Measurements from ENCODE around the gene PMF1.

PMF1 gene

DNA sequence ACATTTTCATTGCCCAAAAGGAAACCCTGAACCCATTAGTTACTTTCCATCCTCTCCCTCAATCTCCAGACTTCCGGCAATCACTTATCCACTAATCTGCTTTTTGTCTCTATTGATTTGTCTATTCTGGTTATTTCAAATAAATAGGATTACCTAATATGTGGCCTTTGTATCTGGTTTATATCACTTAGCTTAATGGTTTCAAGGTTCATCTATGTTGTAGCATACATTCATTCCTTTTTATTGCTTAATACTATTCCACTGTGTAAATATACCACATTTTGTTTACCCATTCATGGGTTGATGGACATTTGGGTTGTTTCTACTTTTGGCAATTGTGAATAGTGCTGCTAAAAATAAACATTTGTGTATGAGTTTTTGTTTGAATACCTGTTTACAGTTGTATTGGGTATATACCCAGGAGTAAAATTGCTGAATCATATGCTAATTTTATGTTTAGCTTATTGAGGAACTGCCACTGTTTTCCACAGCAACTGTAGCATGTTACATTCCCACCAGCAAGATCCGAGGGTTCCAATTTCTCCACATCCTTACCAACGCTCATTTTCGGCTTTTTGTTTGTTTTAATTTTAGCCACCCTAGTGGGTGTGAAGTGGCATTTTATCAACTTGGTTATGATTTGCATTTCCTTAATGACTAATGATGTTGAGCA, 21.4 kb upstream of the PMF1 start:
- TF ChIP-seq CTCF (conservative IDR thresholded peaks at IDR 0.05; ENCODE audit: low read depth), result no peak
- no peak for DNase-seq (ENCODE audit: low spot score)
- ChIA-PET CTCF (interaction anchor here (0.6 kb wide), 1 partner anchor 189 kb away, joined by 3 read pairs; no protein-coding TSS in a partner anchor), POLR2A (ENCODE audit: low non-redundant PET) (no interaction called here)
- no peak overlapping the region for H3K27ac ChIP-seq

DNA sequence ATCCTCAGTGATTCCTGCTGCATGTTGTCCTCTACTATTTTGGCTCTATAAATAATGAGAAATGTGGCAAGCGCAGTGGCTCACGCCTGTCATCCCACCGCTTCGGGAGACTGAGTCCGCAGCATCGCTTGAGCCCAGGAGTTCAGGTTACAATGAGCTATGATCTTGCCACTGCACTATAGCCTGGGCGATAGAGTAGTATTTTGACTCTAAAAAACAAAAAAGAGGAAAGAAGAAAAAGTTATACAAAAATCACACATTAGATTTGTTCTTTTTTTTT, 19.7 kb upstream of the PMF1 start:
- no peak for DNase-seq (ENCODE audit: low spot score)
- CTCF ChIA-PET, result no interaction called here
- no peak for TF ChIP-seq CTCF (conservative IDR thresholded peaks at IDR 0.05; ENCODE audit: low read depth)
- POLR2A ChIA-PET (ENCODE audit: low non-redundant PET), result no interaction called here
- peak overlapping the region; percentile 81 for H3K27ac ChIP-seq

DNA sequence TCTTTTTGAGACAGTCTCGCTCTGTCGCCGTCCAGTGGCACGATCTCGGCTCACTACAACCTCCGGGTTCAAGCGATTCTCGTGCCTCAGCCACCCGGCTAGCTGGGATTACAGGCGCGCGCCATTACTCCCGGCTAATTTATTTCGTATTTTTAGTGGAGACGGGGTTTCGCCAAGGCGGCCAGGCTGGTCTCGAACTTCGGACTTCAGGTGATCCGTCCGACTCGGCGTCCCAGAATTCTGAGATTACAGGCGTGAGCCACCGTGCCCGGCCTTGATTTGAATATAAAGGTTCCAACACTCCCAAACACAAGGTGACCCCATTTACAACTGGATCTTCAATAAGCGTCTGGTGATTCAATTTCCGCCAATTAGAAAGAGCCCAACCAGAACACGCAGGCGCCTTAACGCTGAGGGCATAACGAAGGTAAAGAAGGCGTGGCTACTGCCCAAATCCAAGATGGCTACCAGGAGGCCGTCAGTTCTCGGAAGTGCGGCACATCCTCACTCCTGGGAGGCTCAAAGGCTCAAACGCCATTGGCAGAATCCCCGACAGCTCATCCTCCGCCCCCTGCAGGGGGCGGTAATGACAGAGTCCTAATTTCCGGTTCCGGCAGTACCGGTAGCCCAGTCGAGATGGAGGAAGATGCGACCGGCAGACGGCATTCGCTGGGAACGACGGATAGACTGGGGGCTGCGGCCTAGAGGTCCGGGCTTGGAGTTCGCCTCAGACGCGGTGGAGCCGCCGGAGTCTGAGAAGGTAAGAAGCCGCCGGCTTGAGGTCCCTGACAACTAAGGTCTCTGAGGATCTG, 19.1 kb upstream of the PMF1 start, which contains the start of gene SLC25A44:
Gene SLC25A44 (plus strand): TSS at position 617 of the 812 bp plus-strand sequence. CDS start 5,744 bp downstream, outside the sequence.
- H3K27ac ChIP-seq, result peak within 1 kb of the TSS; percentile 81
- ChIA-PET POLR2A (ENCODE audit: low non-redundant PET) (interaction anchor here (0.6 kb wide), 1 partner anchor 721 kb away, joined by 3 read pairs; no protein-coding TSS in a partner anchor), CTCF (no interaction called here)
- TF ChIP-seq CTCF (conservative IDR thresholded peaks at IDR 0.05; ENCODE audit: low read depth), result peak; percentile 30
- DNase-seq (ENCODE audit: low spot score), result peak; percentile 98

DNA sequence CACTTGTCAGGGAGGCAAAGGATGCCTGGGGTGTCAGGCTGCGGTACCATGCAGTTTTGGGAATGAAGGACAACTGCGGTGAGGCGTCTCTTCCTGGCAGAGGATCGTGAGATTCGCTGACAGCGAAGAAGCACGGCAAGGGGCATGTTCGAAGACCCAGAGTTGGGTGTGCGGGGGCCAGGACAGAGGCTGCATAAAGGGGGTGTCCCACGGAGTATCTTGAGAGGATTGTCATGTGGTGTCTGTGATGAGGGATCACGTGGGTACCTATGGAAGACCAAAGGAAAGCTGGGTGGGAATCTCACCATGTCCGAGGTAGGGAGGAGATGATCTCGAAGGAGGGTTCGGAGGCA, 18.5 kb upstream of the PMF1 start:
- peak overlapping the region; percentile 81 for H3K27ac ChIP-seq
- TF ChIP-seq CTCF (conservative IDR thresholded peaks at IDR 0.05; ENCODE audit: low read depth), result no peak
- POLR2A ChIA-PET (ENCODE audit: low non-redundant PET), result interaction anchor here (0.6 kb wide), 1 partner anchor 1429 kb away, joined by 6 read pairs; no protein-coding TSS in a partner anchor
- CTCF ChIA-PET, result no interaction called here
- DNase-seq (ENCODE audit: low spot score), result peak; percentile 29

- H3K27ac ChIP-seq, result no peak overlapping the region
- ChIA-PET POLR2A (ENCODE audit: low non-redundant PET) (no interaction called here), CTCF (no interaction called here)
- TF ChIP-seq CTCF (conservative IDR thresholded peaks at IDR 0.05; ENCODE audit: low read depth), result no peak
- DNase-seq (ENCODE audit: low spot score), result no peak
Measured at GRCh38 chr1:156195853-156196252, 17.0 kb upstream of the PMF1 start.

GRCh38 chr1:156196445-156196844, 16.4 kb upstream of the PMF1 start:
- POLR2A ChIA-PET (ENCODE audit: low non-redundant PET), result interaction anchor here (0.7 kb wide), 1 partner anchor 17 kb away, joined by 4 read pairs; the partner anchor contains the start of gene PMF1
- DNase-seq (ENCODE audit: low spot score), result no peak
- H3K27ac ChIP-seq, result no peak overlapping the region
- TF ChIP-seq CTCF (conservative IDR thresholded peaks at IDR 0.05; ENCODE audit: low read depth), result no peak
- CTCF ChIA-PET, result no interaction called here

Measured in RWPE1 (cell line).